Gastroesophageal sphincter (tissue), 3 donors: ENCODE results near the gene PLCZ1.

Experiments used
- EP300 ChIP-seq: sonication (generic); formaldehyde crosslinking; IDR thresholded peaks from one replicate; pipeline ENCODE4 v1.6.1; 2017; ENCODE audit warnings: antibody characterized with exemption, mild to moderate bottlenecking
- POLR2A ChIP-seq, 2 donors: fragments of 450-650 bp; IDR thresholded peaks; one replicate each; pipeline ENCODE4 v1.6.1; 2017; ENCODE audit warnings: antibody characterized with exemption in 2 of 2, mild to moderate bottlenecking in 2 of 2, moderate library complexity in 1 of 2
- POLR2AphosphoS5 ChIP-seq: sonication (generic); formaldehyde crosslinking; IDR thresholded peaks from one replicate; pipeline ENCODE4 v1.6.1; 2017; ENCODE audit warnings: antibody characterized with exemption
- TF ChIP-seq, protein P1 (sequence below), 4 experiments: fragments of 200-600 bp in 2 of 4; fragments of 450-650 bp in 2 of 4; sonication (generic) in 1 of 4; IDR thresholded peaks; one replicate each; pipeline ENCODE4 v1.5.1; 2017 to 2019; ENCODE audit warnings: antibody characterized with exemption in 4 of 4, mild to moderate bottlenecking in 2 of 4, moderate library complexity in 2 of 4

DNA sequence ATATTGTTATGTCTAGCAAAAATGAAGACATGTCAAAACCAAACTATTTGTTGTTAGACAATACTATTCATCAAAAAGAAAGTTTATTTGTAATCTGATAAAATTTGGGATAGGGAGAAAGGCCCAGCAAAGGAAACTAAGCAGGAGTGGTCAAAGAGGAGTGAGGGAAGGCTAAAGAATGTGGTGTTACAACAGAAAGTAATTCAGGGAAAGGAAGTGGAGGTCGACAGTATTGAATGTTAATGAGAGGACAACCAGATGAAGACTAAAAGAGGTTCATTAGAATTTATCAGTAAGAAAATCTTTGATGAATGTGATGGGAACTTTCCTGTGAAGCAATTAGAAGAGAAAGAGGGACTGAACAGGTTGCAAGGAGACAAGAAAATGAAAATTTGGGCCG, 33.9 kb downstream of the PLCZ1 start:
- TF ChIP-seq, protein P1, sequence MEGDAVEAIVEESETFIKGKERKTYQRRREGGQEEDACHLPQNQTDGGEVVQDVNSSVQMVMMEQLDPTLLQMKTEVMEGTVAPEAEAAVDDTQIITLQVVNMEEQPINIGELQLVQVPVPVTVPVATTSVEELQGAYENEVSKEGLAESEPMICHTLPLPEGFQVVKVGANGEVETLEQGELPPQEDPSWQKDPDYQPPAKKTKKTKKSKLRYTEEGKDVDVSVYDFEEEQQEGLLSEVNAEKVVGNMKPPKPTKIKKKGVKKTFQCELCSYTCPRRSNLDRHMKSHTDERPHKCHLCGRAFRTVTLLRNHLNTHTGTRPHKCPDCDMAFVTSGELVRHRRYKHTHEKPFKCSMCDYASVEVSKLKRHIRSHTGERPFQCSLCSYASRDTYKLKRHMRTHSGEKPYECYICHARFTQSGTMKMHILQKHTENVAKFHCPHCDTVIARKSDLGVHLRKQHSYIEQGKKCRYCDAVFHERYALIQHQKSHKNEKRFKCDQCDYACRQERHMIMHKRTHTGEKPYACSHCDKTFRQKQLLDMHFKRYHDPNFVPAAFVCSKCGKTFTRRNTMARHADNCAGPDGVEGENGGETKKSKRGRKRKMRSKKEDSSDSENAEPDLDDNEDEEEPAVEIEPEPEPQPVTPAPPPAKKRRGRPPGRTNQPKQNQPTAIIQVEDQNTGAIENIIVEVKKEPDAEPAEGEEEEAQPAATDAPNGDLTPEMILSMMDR (IDR thresholded peaks at IDR 0.05): no peak
- TF ChIP-seq POLR2A (IDR thresholded peaks at IDR 0.05) (no peak), POLR2AphosphoS5 (no peak), EP300 (no peak)
